GM12878 (cell line): ENCODE results near the gene CDKN2B-AS1. TPM values are rescaled to one million over a fixed set of nuclear protein-coding genes. Genes with fewer than 3 reads are reported as not detected.

Source experiments
- ATAC-seq: fragments of 200-7000 bp; cut with Tn5 transposase; 3 replicates; pipeline ENCODE4 v1.9.1; 2020; ENCODE audit warnings: mild to moderate bottlenecking, moderate library complexity
- BruUV-seq: library from RNA; stranded (reverse); fragments of 400-500 nt; replicated peaks from 2 replicates; lab custom pipeline; 2021; lab: Mats Ljungman, UMichigan
- CTCF ChIA-PET: fragments of 300-600 bp; sonication (Branson Sonifier 250); formaldehyde crosslinking; extraction: SDS; loops from one replicate; lab custom pipeline; 2021; ENCODE audit warnings: inconsistent platforms; lab: Yijun Ruan, JAX
- POLR2A ChIA-PET: fragments of 350-600 bp; formaldehyde crosslinking; extraction: SDS; loops from one replicate; lab custom pipeline; 2021; ENCODE audit warnings: inconsistent platforms; lab: Charles Lee
- RAD21 ChIA-PET: fragments of 300-600 bp; sonication (Branson Sonifier 250); formaldehyde crosslinking; loops from one replicate; lab custom pipeline; 2023; ENCODE audit warnings: antibody characterized with exemption; ENCODE audit not compliant: unreplicated experiment; lab: Charles Lee
- SMC1A ChIA-PET: fragments of 300-600 bp; sonication (Branson Sonifier 250); formaldehyde crosslinking; loops from one replicate; lab custom pipeline; 2023; ENCODE audit not compliant: unreplicated experiment, uncharacterized antibody; lab: Charles Lee
- DNase-seq: peaks from one replicate; pipeline ENCODE4 v3.0.0-alpha.2; 2011; ENCODE audit warnings: low read depth, low spot score
- FAIRE-seq: peaks from 3 replicates; lab custom pipeline; 2011; peaks lifted over from hg19 to GRCh38; lab: Jason Lieb, UNC
- H2AFZ ChIP-seq: 2 replicates; pipeline ENCODE4 v1.6.0; 2011; ENCODE audit warnings: low read depth, low read length, control low read depth; ENCODE audit not compliant: control insufficient read depth
- H3K27ac ChIP-seq: 2 replicates; pipeline ENCODE4 v1.5.1; 2011; ENCODE audit warnings: control low read depth; ENCODE audit not compliant: control insufficient read depth, insufficient read depth
- H3K27me3 ChIP-seq, 2 experiments: replicated peaks in 1 of 2; 2 replicates each; pipeline versions ENCODE4 v1.6.0 to v1.6.1; 2011; ENCODE audit warnings: low read length in 1 of 2; ENCODE audit not compliant: control insufficient read depth in 2 of 2, insufficient read depth in 2 of 2
- H3K36me3 ChIP-seq, 2 experiments: 2 replicates each; pipeline ENCODE4 v1.5.1; 2011; ENCODE audit warnings: low read length in 1 of 2; ENCODE audit not compliant: control insufficient read depth in 2 of 2, insufficient read depth in 2 of 2
- H3K4me1 ChIP-seq: 2 replicates; pipeline ENCODE4 v1.6.1; 2011; ENCODE audit warnings: mild to moderate bottlenecking, low read length, moderate library complexity, mixed read lengths; ENCODE audit not compliant: control insufficient read depth, insufficient read depth
- H3K4me2 ChIP-seq: 2 replicates; pipeline ENCODE4 v1.6.0; 2011; ENCODE audit warnings: control low read depth; ENCODE audit not compliant: control insufficient read depth, insufficient read depth
- H3K4me3 ChIP-seq: fragments of 200-600 bp; sonication (generic); 2 replicates; pipeline ENCODE4 v1.5.1; 2016
- H3K79me2 ChIP-seq: 2 replicates; pipeline ENCODE4 v1.6.0; 2011; ENCODE audit warnings: low read length; ENCODE audit not compliant: control insufficient read depth, insufficient read depth
- H3K9ac ChIP-seq: 2 replicates; pipeline ENCODE4 v1.8.0; 2011; ENCODE audit warnings: low read length, control low read depth, mixed read lengths; ENCODE audit not compliant: control insufficient read depth, insufficient read depth
- H3K9me3 ChIP-seq: replicated peaks from 3 replicates; pipeline ENCODE4 v1.5.1; 2011; ENCODE audit warnings: mild to moderate bottlenecking, low read length; ENCODE audit not compliant: control insufficient read depth, insufficient read depth
- H4K20me1 ChIP-seq: 2 replicates; pipeline ENCODE4 v1.6.0; 2011; ENCODE audit not compliant: control insufficient read depth, insufficient read depth
- ASH2L ChIP-seq: fragments of 300-600, 200-600 bp; sonication (generic); IDR thresholded peaks from 2 replicates; pipeline ENCODE4 v1.6.1; 2017; ENCODE audit warnings: low read depth, mild to moderate bottlenecking, borderline replicate concordance
- BCLAF1 ChIP-seq: fragments of 450-650 bp; IDR thresholded peaks from 2 replicates; pipeline ENCODE4 v1.6.1; 2017; ENCODE audit warnings: antibody characterized with exemption, mild to moderate bottlenecking, moderate library complexity
- CBX5 ChIP-seq: sonication (generic); IDR thresholded peaks from 2 replicates; pipeline ENCODE4 v1.6.1; 2016; ENCODE audit warnings: low read depth, moderate library complexity, mild to moderate bottlenecking, inconsistent platforms
- CREB1 ChIP-seq: IDR thresholded peaks from 2 replicates; pipeline ENCODE4 v1.6.1; 2012; ENCODE audit warnings: low read depth, mild to moderate bottlenecking, inconsistent platforms
- GABPA ChIP-seq: IDR thresholded peaks from 2 replicates; pipeline ENCODE4 v1.6.1; 2014; ENCODE audit warnings: antibody characterized with exemption, low read depth, mild to moderate bottlenecking, inconsistent platforms
- HDGF ChIP-seq: fragments of 450-650 bp; IDR thresholded peaks from 2 replicates; pipeline ENCODE4 v1.6.1; 2016; ENCODE audit warnings: antibody characterized with exemption
- NFXL1 ChIP-seq: fragments of 450-650 bp; IDR thresholded peaks from 2 replicates; pipeline ENCODE4 v1.6.1; 2017; ENCODE audit warnings: antibody characterized with exemption, mild to moderate bottlenecking, borderline replicate concordance
- NFYA ChIP-seq: IDR thresholded peaks from 2 replicates; pipeline ENCODE4 v1.6.1; 2011; ENCODE audit warnings: low read depth, mild to moderate bottlenecking, low read length, improper control_type of control experiment, borderline replicate concordance
- NR2F1 ChIP-seq: fragments of 450-650 bp; conservative IDR thresholded peaks from 2 replicates; pipeline ENCODE4 v1.6.1; 2017; ENCODE audit warnings: mild to moderate bottlenecking
- SKIL ChIP-seq: fragments of 450-650 bp; IDR thresholded peaks from 2 replicates; pipeline ENCODE4 v1.6.1; 2017; ENCODE audit warnings: mild to moderate bottlenecking, low read depth, inconsistent platforms; ENCODE audit not compliant: poor library complexity, severe bottlenecking
- SMAD1 ChIP-seq: fragments of 450-650 bp; IDR thresholded peaks from 2 replicates; pipeline ENCODE4 v1.6.1; 2018; ENCODE audit warnings: mild to moderate bottlenecking, low read depth; ENCODE audit not compliant: partially characterized antibody
- SMARCA5 ChIP-seq: fragments of 450-650 bp; IDR thresholded peaks from 2 replicates; pipeline ENCODE4 v1.6.1; 2017; ENCODE audit warnings: mild to moderate bottlenecking
- STAT3 ChIP-seq: IDR thresholded peaks from 2 replicates; pipeline ENCODE4 v1.6.1; 2011; ENCODE audit warnings: low read depth, low read length, improper control_type of control experiment
- SUPT20H ChIP-seq: IDR thresholded peaks from 2 replicates; pipeline ENCODE4 v1.6.1; 2011; ENCODE audit warnings: low read depth, mild to moderate bottlenecking, low read length, moderate library complexity, borderline replicate concordance; ENCODE audit not compliant: control insufficient read depth
- ZBED1 ChIP-seq: IDR thresholded peaks from 2 replicates; pipeline ENCODE4 v1.6.1; 2016; ENCODE audit warnings: borderline replicate concordance
- WGBS: methylation state at CpG from one replicate; pipeline ENCODE4 v1.1.6; 2016; ENCODE audit warnings: low lambda C conversion rate; ENCODE audit not compliant: insufficient replicate concordance, insufficient coverage; ENCODE audit errors: missing lambda C conversion rate; 5-methylcytosine and 5-hydroxymethylcytosine counted together
- in situ Hi-C: fragments of 300-500 bp; cut with MboI; formaldehyde crosslinking; loops from 9 replicates; pipeline ENCODE4 v1.14.3; 2018; ENCODE audit warnings: mixed read lengths
- intact Hi-C: fragments of 100-400 bp; cut with micrococcal nuclease; formaldehyde crosslinking; loops from one replicate; pipeline ENCODE4 v1.14.2; 2022; ENCODE audit not compliant: unreplicated experiment
- polyA plus RNA-seq, 11 experiments: library from polyadenylated mRNA; depleted of rRNA in 4 of 11; unstranded in 6 of 11; stranded (reverse) in 5 of 11; fragments of >200 nt; fragmentation: Nextera tagmentation in 4 of 11; fragmentation: Illumina TruSeq in 1 of 11; extraction: Ambion mirVana in 4 of 11; extraction: Trizol in 1 of 11; gene quantifications; 1 replicate in 1 of 11; 2 replicates in 10 of 11; pipeline versions ENCODE4 v1.2.1 to v1.2.3, GENCODE V29; 2011 to 2016; ENCODE audit warnings: inconsistent platforms in 2 of 11, missing spikeins in 2 of 11, low read depth in 1 of 11
- total RNA-seq, 4 experiments: library from RNA; depleted of rRNA in 3 of 4; stranded (reverse); fragments of >200 nt in 3 of 4; fragmentation: Illumina TruSeq in 1 of 4; extraction: Trizol in 1 of 4; gene quantifications; 2 replicates each; pipeline versions ENCODE4 v1.2.1 to v1.2.3, GENCODE V29; 2013 to 2021
- TF ChIP-seq, protein P1 (sequence below): IDR thresholded peaks from 2 replicates; pipeline ENCODE4 v1.6.1; 2012; ENCODE audit warnings: low read depth, low read length, improper control_type of control experiment

The CDKN2B-AS1 gene
- total and polyA plus RNA-seq, 10 of the 15 experiments (the other 5 are each of a cell fraction or from before 2014, with no cell fraction given), result 0.22 to 2.2 (median 1.0) TPM; not detected in 1

DNA sequence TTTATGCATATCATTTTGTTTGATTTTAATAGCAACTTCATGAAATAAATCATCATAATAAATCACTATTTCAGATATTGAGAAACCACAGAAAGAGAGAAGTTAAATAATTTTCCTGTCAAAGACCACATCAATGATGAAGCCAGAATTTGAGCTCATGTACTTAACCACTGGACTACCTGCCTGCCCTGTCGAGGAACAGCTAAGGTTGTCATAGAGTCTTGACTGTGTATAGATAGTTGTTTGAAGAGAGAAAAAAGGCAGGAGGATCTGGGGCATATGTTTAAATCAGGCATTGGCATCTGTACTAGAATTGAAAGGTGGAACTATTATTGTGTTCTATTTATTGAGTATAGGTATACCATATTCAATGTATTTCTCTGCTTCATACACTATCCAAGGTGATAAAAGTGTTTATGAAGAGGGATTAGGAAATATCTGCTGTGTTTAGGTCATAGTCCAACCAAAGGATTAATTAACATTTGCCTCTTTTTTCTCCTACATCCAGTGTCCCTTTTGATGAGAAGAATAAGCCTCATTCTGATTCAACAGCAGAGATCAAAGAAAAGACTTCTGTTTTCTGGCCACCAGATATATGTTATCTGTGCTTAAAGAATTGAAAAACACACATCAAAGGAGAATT is 51.8 kb downstream of the CDKN2B-AS1 start:
- H2AFZ ChIP-seq, result no peak overlapping the region
- H3K27me3 ChIP-seq, result no peaks in the 10 kb centered on the region
- intact Hi-C loops, result no loop called here
- 74% methylated on average over 1 of the region's 1 CpG for WGBS
- TF ChIP-seq SUPT20H (no peak), NFYA (no peak), ASH2L (no peak), ZBED1 (no peak), HDGF (no peak), SKIL (no peak), STAT3 (no peak), NR2F1 (no peak), GABPA (no peak), SMAD1 (no peak), CBX5 (no peak), SMARCA5 (no peak), CREB1 (no peak), BCLAF1 (no peak), NFXL1 (no peak)
- TF ChIP-seq, protein P1, sequence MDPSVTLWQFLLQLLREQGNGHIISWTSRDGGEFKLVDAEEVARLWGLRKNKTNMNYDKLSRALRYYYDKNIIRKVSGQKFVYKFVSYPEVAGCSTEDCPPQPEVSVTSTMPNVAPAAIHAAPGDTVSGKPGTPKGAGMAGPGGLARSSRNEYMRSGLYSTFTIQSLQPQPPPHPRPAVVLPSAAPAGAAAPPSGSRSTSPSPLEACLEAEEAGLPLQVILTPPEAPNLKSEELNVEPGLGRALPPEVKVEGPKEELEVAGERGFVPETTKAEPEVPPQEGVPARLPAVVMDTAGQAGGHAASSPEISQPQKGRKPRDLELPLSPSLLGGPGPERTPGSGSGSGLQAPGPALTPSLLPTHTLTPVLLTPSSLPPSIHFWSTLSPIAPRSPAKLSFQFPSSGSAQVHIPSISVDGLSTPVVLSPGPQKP, result no peak
- TF ChIP-seq, all 136 proteins: peak for 0
- Histone ChIP-seq H3K79me2 (no peaks in the 10 kb centered on the region), H3K4me2 (no peak overlapping the region), H3K9ac (no peak overlapping the region), H3K4me1 (no peaks in the 10 kb centered on the region), H3K4me3 (no peak overlapping the region), H4K20me1 (no peaks in the 10 kb centered on the region), H3K9me3 (no peaks in the 10 kb centered on the region), H3K36me3 (no peaks in the 10 kb centered on the region), H3K27ac (no peak overlapping the region)
- in situ Hi-C loops, result no loop called here
- BruUV-seq, result no TSS peak
- ChIA-PET CTCF (interaction anchor here (1.6 to 2.2 kb wide), 2 partner anchors 9 to 74 kb away, joined by 5 to 9 read pairs; no protein-coding TSS in a partner anchor), RAD21 (no interaction called here), SMC1A (no interaction called here), POLR2A (no interaction called here)
- FAIRE-seq (no peak), ATAC-seq (no peak), DNase-seq (no peak)
